HEK293 (cell line): Measurements from ENCODE around the gene BTG2.

Experiments
- GLI2 ChIP-seq: fragments of 450-650 bp; formaldehyde crosslinking; IDR thresholded peaks from 2 replicates; pipeline ENCODE4; 2017; ENCODE audit warnings: missing biosample characterization, missing genetic modification characterization, low read depth, borderline replicate concordance
- HIC1 ChIP-seq: fragments of 450-650 bp; formaldehyde crosslinking; IDR thresholded peaks from 2 replicates; pipeline ENCODE4 v1.5.1; 2016; ENCODE audit warnings: missing biosample characterization, missing genetic modification characterization
- HOXA7 ChIP-seq: sonication (generic); formaldehyde crosslinking; IDR thresholded peaks from 2 replicates; pipeline ENCODE4 v1.8.1; 2022; ENCODE audit warnings: missing genetic modification reagents, borderline replicate concordance
- KLF7 ChIP-seq: fragments of 450-650 bp; formaldehyde crosslinking; IDR thresholded peaks from 2 replicates; pipeline ENCODE4 v1.5.1; 2016; ENCODE audit warnings: missing biosample characterization, missing genetic modification characterization, borderline replicate concordance
- OSR2 ChIP-seq: fragments of 450-650 bp; formaldehyde crosslinking; IDR thresholded peaks from 2 replicates; pipeline ENCODE4 v1.5.1; 2016; ENCODE audit warnings: missing biosample characterization, missing genetic modification characterization
- OVOL3 ChIP-seq: fragments of 450-650 bp; formaldehyde crosslinking; IDR thresholded peaks from 2 replicates; pipeline ENCODE4 v1.5.1; 2016; ENCODE audit warnings: missing biosample characterization, missing genetic modification characterization
- PRDM1 ChIP-seq: fragments of 450-650 bp; formaldehyde crosslinking; IDR thresholded peaks from 2 replicates; pipeline ENCODE4; 2016; ENCODE audit warnings: missing biosample characterization, missing genetic modification characterization
- SP7 ChIP-seq: fragments of 450-650 bp; formaldehyde crosslinking; IDR thresholded peaks from 2 replicates; pipeline ENCODE4 v1.5.1; 2016; ENCODE audit warnings: missing biosample characterization, missing genetic modification characterization
- WT1 ChIP-seq: fragments of 450-650 bp; formaldehyde crosslinking; IDR thresholded peaks from 2 replicates; pipeline ENCODE4 v1.5.1; 2016; ENCODE audit warnings: missing biosample characterization, missing genetic modification characterization
- ZBTB17 ChIP-seq: fragments of 450-650 bp; formaldehyde crosslinking; IDR thresholded peaks from 2 replicates; pipeline ENCODE4 v1.5.1; 2016; ENCODE audit warnings: missing biosample characterization, missing genetic modification characterization
- ZNF10 ChIP-seq: fragments of 450-650 bp; formaldehyde crosslinking; IDR thresholded peaks from 2 replicates; pipeline ENCODE4 v1.5.1; 2017; ENCODE audit warnings: missing biosample characterization, missing genetic modification characterization
- ZNF155 ChIP-seq: fragments of 450-650 bp; formaldehyde crosslinking; IDR thresholded peaks from 2 replicates; pipeline ENCODE4 v1.5.1; 2016; ENCODE audit warnings: missing biosample characterization, missing genetic modification characterization
- ZNF157 ChIP-seq: fragments of 450-650 bp; formaldehyde crosslinking; IDR thresholded peaks from 2 replicates; pipeline ENCODE4 v1.5.1; 2016; ENCODE audit warnings: missing biosample characterization, missing genetic modification characterization
- ZNF16 ChIP-seq: fragments of 450-650 bp; formaldehyde crosslinking; IDR thresholded peaks from 2 replicates; pipeline ENCODE4 v1.5.1; 2016; ENCODE audit warnings: low read depth, missing biosample characterization, missing genetic modification characterization
- ZNF221 ChIP-seq: fragments of 450-650 bp; formaldehyde crosslinking; IDR thresholded peaks from 2 replicates; pipeline ENCODE4 v1.5.1; 2017; ENCODE audit warnings: missing biosample characterization, missing genetic modification characterization, borderline replicate concordance
- ZNF24 ChIP-seq: fragments of 450-650 bp; formaldehyde crosslinking; IDR thresholded peaks from 2 replicates; pipeline ENCODE4 v1.5.1; 2016; ENCODE audit warnings: missing biosample characterization, missing genetic modification characterization
- ZNF26 ChIP-seq: fragments of 450-650 bp; formaldehyde crosslinking; IDR thresholded peaks from 2 replicates; pipeline ENCODE4 v1.5.1; 2016; ENCODE audit warnings: missing biosample characterization, missing genetic modification characterization
- ZNF324 ChIP-seq: fragments of 450-650 bp; formaldehyde crosslinking; IDR thresholded peaks from 2 replicates; pipeline ENCODE4 v1.5.1; 2016; ENCODE audit warnings: missing biosample characterization, missing genetic modification characterization
- ZNF341 ChIP-seq: fragments of 450-650 bp; formaldehyde crosslinking; IDR thresholded peaks from 2 replicates; pipeline ENCODE4; 2016; ENCODE audit warnings: low read depth, missing biosample characterization, missing genetic modification characterization
- ZNF354C ChIP-seq: fragments of 450-650 bp; formaldehyde crosslinking; IDR thresholded peaks from 2 replicates; pipeline ENCODE4 v1.5.1; 2016; ENCODE audit warnings: missing biosample characterization, missing genetic modification characterization, low read depth, borderline replicate concordance
- ZNF366 ChIP-seq: fragments of 450-650 bp; formaldehyde crosslinking; conservative IDR thresholded peaks from 2 replicates; pipeline ENCODE4 v1.5.1; 2016; ENCODE audit warnings: missing biosample characterization, missing genetic modification characterization
- ZNF391 ChIP-seq: fragments of 450-650 bp; formaldehyde crosslinking; IDR thresholded peaks from 2 replicates; pipeline ENCODE4 v1.5.1; 2016; ENCODE audit warnings: low read depth, missing biosample characterization, missing genetic modification characterization, borderline replicate concordance
- ZNF473 ChIP-seq: fragments of 450-650 bp; formaldehyde crosslinking; IDR thresholded peaks from 2 replicates; pipeline ENCODE4 v1.5.1; 2017; ENCODE audit warnings: missing biosample characterization, missing genetic modification characterization
- ZNF558 ChIP-seq: fragments of 450-650 bp; formaldehyde crosslinking; IDR thresholded peaks from 2 replicates; pipeline ENCODE4 v1.5.1; 2016; ENCODE audit warnings: missing biosample characterization, missing genetic modification characterization
- ZNF560 ChIP-seq: fragments of 450-650 bp; formaldehyde crosslinking; IDR thresholded peaks from 2 replicates; pipeline ENCODE4 v1.5.1; 2017; ENCODE audit warnings: missing biosample characterization, missing genetic modification characterization, borderline replicate concordance
- ZNF623 ChIP-seq: fragments of 450-650 bp; formaldehyde crosslinking; IDR thresholded peaks from 2 replicates; pipeline ENCODE4 v1.5.1; 2016; ENCODE audit warnings: missing biosample characterization, missing genetic modification characterization
- ZNF629 ChIP-seq: fragments of 450-650 bp; formaldehyde crosslinking; IDR thresholded peaks from 2 replicates; pipeline ENCODE4 v1.5.1; 2017; ENCODE audit warnings: missing biosample characterization, missing genetic modification characterization
- ZNF654 ChIP-seq: fragments of 450-650 bp; formaldehyde crosslinking; IDR thresholded peaks from 2 replicates; pipeline ENCODE4 v1.5.1; 2016; ENCODE audit warnings: low read depth, missing biosample characterization, missing genetic modification characterization
- ZNF677 ChIP-seq: fragments of 450-650 bp; IDR thresholded peaks from 2 replicates; pipeline ENCODE4 v1.5.0; 2018; ENCODE audit warnings: missing biosample characterization, mild to moderate bottlenecking, missing genetic modification characterization, moderate library complexity
- ZNF768 ChIP-seq: fragments of 450-650 bp; formaldehyde crosslinking; IDR thresholded peaks from 2 replicates; pipeline ENCODE4 v1.5.1; 2018; ENCODE audit warnings: missing biosample characterization, mild to moderate bottlenecking, missing genetic modification characterization
- ZNF837 ChIP-seq: fragments of 450-650 bp; formaldehyde crosslinking; IDR thresholded peaks from 2 replicates; pipeline ENCODE4 v1.5.1; 2016; ENCODE audit warnings: missing biosample characterization, missing genetic modification characterization
- ZNF843 ChIP-seq: fragments of 450-650 bp; formaldehyde crosslinking; IDR thresholded peaks from 2 replicates; pipeline ENCODE4 v1.5.1; 2016; ENCODE audit warnings: missing biosample characterization, missing genetic modification characterization
- ZSCAN23 ChIP-seq: fragments of 450-650 bp; formaldehyde crosslinking; IDR thresholded peaks from 2 replicates; pipeline ENCODE4 v1.5.1; 2016; ENCODE audit warnings: missing biosample characterization, missing genetic modification characterization
- TF ChIP-seq, protein P1 (sequence below): fragments of 450-650 bp; formaldehyde crosslinking; IDR thresholded peaks from 2 replicates; pipeline ENCODE4 v1.5.1; 2016; ENCODE audit warnings: missing biosample characterization, missing genetic modification characterization
- TF ChIP-seq, protein P2 (sequence below): fragments of 450-650 bp; formaldehyde crosslinking; IDR thresholded peaks from 2 replicates; pipeline ENCODE4 v1.5.1; 2016; ENCODE audit warnings: missing biosample characterization, missing genetic modification characterization

The BTG2 gene

DNA sequence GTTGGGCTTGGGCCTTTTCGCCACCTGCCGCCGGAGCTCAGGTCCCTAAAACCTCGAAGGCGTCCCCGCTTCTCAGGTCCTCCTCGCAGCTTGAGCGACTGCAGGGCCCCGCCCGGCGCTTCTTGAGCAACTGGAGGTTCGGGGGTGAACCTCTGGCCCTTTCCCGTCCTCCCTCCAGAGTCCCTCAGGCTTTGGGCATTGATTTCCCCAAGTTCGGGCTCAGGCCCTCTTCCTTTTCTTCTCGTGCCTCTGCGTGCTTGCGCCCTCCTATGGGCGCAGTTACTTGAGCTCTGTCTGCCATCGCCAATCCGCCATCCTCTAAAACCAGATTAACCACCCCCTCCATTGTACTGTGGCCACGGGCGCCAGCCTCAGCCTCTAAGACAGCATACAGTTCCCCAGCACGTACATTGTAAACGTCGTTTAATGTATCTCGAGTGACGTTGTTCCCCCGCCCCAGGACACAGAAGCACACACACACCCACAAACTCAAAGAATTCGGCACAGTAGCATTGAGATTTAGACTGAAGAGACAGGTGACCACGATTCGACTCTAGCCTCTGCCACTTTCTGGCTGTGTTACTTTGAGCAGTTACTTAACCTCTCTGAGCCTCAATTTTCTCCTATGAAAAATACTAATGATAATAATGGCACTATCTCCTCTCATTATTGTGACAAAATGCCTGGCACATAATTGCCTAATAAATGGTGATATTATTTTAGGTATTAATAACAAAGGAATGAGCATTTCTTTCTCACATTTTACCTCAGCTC is 22.6 kb downstream of the BTG2 start (continued):
- TF ChIP-seq HOXA7 (CRISPR knock-in tag) (no peak), ZNF629 (peak; percentile 68), ZNF837 (tag by site-specific recombination) (no peak), ZNF558 (tag by site-specific recombination) (no peak), HIC1 (peak; percentile 59), ZNF324 (tag by site-specific recombination) (peak; percentile 68; the same call in 1 of the 2 replicates), ZNF10 (tag by site-specific recombination) (peak; percentile 13; the same call in 1 of the 2 replicates), ZSCAN23 (tag by site-specific recombination) (no peak), ZNF768 (tag by site-specific recombination) (peak; percentile 99), ZNF473 (tag by site-specific recombination) (no peak), ZNF623 (no peak), ZNF26 (tag by site-specific recombination) (no peak), ZNF16 (tag by site-specific recombination) (no peak), SP7 (tag by site-specific recombination) (peak; percentile 73), ZNF155 (tag by site-specific recombination) (no peak), ZNF654 (tag by site-specific recombination) (peak; percentile 22), GLI2 (tag by site-specific recombination) (no peak), ZNF157 (tag by site-specific recombination) (no peak), ZNF843 (no peak), KLF7 (tag by site-specific recombination) (0 out of 2 replicates have a peak, but pooled peaks have one; percentile 34), WT1 (tag by site-specific recombination) (peak; percentile 36; the same call in 1 of the 2 replicates), PRDM1 (tag by site-specific recombination) (no peak; the same call in 1 of the 2 replicates), OVOL3 (tag by site-specific recombination) (no peak), ZNF354C (no peak), ZNF221 (no peak), OSR2 (tag by site-specific recombination) (peak; percentile 49; the same call in 1 of the 2 replicates), ZNF341 (tag by site-specific recombination) (no peak), ZNF366 (peak; percentile 67), ZNF677 (no peak), ZNF560 (no peak), ZNF391 (tag by site-specific recombination) (peak; percentile 39; the same call in 1 of the 2 replicates), ZBTB17 (peak; percentile 81), ZNF24 (tag by site-specific recombination) (peak; percentile 56; the same call in 1 of the 2 replicates)
- TF ChIP-seq, protein P1, sequence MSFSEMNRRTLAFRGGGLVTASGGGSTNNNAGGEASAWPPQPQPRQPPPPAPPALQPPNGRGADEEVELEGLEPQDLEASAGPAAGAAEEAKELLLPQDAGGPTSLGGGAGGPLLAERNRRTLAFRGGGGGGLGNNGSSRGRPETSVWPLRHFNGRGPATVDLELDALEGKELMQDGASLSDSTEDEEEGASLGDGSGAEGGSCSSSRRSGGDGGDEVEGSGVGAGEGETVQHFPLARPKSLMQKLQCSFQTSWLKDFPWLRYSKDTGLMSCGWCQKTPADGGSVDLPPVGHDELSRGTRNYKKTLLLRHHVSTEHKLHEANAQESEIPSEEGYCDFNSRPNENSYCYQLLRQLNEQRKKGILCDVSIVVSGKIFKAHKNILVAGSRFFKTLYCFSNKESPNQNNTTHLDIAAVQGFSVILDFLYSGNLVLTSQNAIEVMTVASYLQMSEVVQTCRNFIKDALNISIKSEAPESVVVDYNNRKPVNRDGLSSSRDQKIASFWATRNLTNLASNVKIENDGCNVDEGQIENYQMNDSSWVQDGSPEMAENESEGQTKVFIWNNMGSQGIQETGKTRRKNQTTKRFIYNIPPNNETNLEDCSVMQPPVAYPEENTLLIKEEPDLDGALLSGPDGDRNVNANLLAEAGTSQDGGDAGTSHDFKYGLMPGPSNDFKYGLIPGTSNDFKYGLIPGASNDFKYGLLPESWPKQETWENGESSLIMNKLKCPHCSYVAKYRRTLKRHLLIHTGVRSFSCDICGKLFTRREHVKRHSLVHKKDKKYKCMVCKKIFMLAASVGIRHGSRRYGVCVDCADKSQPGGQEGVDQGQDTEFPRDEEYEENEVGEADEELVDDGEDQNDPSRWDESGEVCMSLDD (tag by site-specific recombination), result peak; percentile 82
- TF ChIP-seq, protein P2, sequence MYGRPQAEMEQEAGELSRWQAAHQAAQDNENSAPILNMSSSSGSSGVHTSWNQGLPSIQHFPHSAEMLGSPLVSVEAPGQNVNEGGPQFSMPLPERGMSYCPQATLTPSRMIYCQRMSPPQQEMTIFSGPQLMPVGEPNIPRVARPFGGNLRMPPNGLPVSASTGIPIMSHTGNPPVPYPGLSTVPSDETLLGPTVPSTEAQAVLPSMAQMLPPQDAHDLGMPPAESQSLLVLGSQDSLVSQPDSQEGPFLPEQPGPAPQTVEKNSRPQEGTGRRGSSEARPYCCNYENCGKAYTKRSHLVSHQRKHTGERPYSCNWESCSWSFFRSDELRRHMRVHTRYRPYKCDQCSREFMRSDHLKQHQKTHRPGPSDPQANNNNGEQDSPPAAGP (tag by site-specific recombination), result no peak; the same call in 1 of the 2 replicates
